K562 (cell line): ENCODE measurements around the gene ST3GAL3. TPM values are rescaled to one million over a fixed set of nuclear protein-coding genes. Genes with fewer than 3 reads are reported as not detected.

Experiments used
- CSDE1 ChIP-seq, 2 experiments: fragments of 450-650 bp; IDR thresholded peaks; 2 replicates each; pipeline ENCODE4 v1.6.1; 2016; ENCODE audit warnings: mild to moderate bottlenecking in 1 of 2
- ETS2 ChIP-seq: IDR thresholded peaks from 2 replicates; pipeline ENCODE4 v1.6.1; 2016; ENCODE audit warnings: borderline replicate concordance, missing genetic modification characterization, mild to moderate bottlenecking, moderate library complexity, missing compliant biosample characterization; ENCODE audit not compliant: poor library complexity, severe bottlenecking
- FOXJ2 ChIP-seq: fragments of 200-800 bp; sonication (Bioruptor generic); IDR thresholded peaks from 2 replicates; pipeline ENCODE4 v1.6.1; 2016; ENCODE audit warnings: missing genetic modification characterization, missing compliant biosample characterization
- HDAC3 ChIP-seq: fragments of 450-650 bp; IDR thresholded peaks from 2 replicates; pipeline ENCODE4 v1.6.1; 2018; ENCODE audit warnings: borderline replicate concordance, mild to moderate bottlenecking, moderate library complexity; ENCODE audit not compliant: partially characterized antibody
- HNRNPUL1 ChIP-seq: fragments of 200-400 bp; formaldehyde crosslinking; IDR thresholded peaks from 2 replicates; pipeline ENCODE4 v1.6.1; 2017; ENCODE audit warnings: low read length
- ILF3 ChIP-seq: fragments of 450-650 bp; IDR thresholded peaks from 2 replicates; pipeline ENCODE4 v1.6.1; 2018; ENCODE audit warnings: antibody characterized with exemption, mild to moderate bottlenecking, moderate library complexity, borderline replicate concordance
- LEF1 ChIP-seq: fragments of 450-650 bp; IDR thresholded peaks from 2 replicates; pipeline ENCODE4 v1.6.1; 2016; ENCODE audit warnings: mild to moderate bottlenecking
- MAZ ChIP-seq, 2 experiments: fragments of 450-650 bp in 1 of 2; sonication (generic) in 1 of 2; formaldehyde crosslinking; IDR thresholded peaks in 1 of 2; conservative IDR thresholded peaks in 1 of 2; 2 replicates each; pipeline versions ENCODE4 v1.4.0 to v1.5.0; 2020; ENCODE audit warnings: mild to moderate bottlenecking in 1 of 2, missing genetic modification reagents in 1 of 2
- NFXL1 ChIP-seq: fragments of 450-650 bp; formaldehyde crosslinking; IDR thresholded peaks from 2 replicates; pipeline ENCODE4 v1.4.0; 2021; ENCODE audit warnings: mild to moderate bottlenecking
- PRDM10 ChIP-seq: fragments of 450-650 bp; IDR thresholded peaks from 2 replicates; pipeline ENCODE4 v1.6.1; 2018; ENCODE audit not compliant: partially characterized antibody
- PRPF4 ChIP-seq: fragments of 200-400 bp; formaldehyde crosslinking; IDR thresholded peaks from one replicate; pipeline ENCODE4 v1.6.1; 2017; ENCODE audit warnings: low read length, low read depth, mild to moderate bottlenecking; ENCODE audit not compliant: insufficient read depth, poor library complexity, severe bottlenecking
- SETDB1 ChIP-seq: IDR thresholded peaks from one replicate; pipeline ENCODE4 v1.6.1; 2012; ENCODE audit warnings: low read length, control low read depth, inconsistent platforms
- ZBTB1 ChIP-seq: sonication (generic); formaldehyde crosslinking; IDR thresholded peaks from 2 replicates; pipeline ENCODE4 v1.8.1; 2023; ENCODE audit warnings: missing genetic modification reagents, low read depth, mild to moderate bottlenecking, borderline replicate concordance
- ZFP30 ChIP-seq: fragments of 250-450 bp; sonication (Bioruptor Pico); IDR thresholded peaks from 2 replicates; pipeline ENCODE4 v1.8.0; 2022; ENCODE audit warnings: moderate library complexity, mild to moderate bottlenecking, inconsistent platforms, borderline replicate concordance
- ZNF140 ChIP-seq: fragments of 250-450 bp; sonication (Bioruptor Pico); IDR thresholded peaks from 2 replicates; pipeline ENCODE4 v1.8.0; 2021; ENCODE audit warnings: moderate library complexity, mild to moderate bottlenecking, inconsistent platforms
- ZNF384 ChIP-seq: IDR thresholded peaks from 2 replicates; pipeline ENCODE4 v1.6.1; 2012; ENCODE audit warnings: low read depth, low read length, improper control_type of control experiment
- ZNF785 ChIP-seq: fragments of 250-450 bp; sonication (Bioruptor Pico); IDR thresholded peaks from 2 replicates; pipeline ENCODE4 v1.4.0; 2020; ENCODE audit warnings: mild to moderate bottlenecking
- polyA plus RNA-seq, 8 experiments: library from polyadenylated mRNA; depleted of rRNA in 4 of 8; stranded (reverse) in 5 of 8; unstranded in 3 of 8; fragments of >200 nt; fragmentation: Nextera tagmentation in 2 of 8; fragmentation: Illumina TruSeq in 1 of 8; extraction: Ambion mirVana in 2 of 8; extraction: Trizol in 1 of 8; gene quantifications; 2 replicates each; pipeline versions ENCODE4 v1.2.1 to v1.2.3, GENCODE V29; 2011 to 2014; ENCODE audit warnings: inconsistent platforms in 1 of 8, missing spikeins in 1 of 8
- total RNA-seq, 7 experiments: library from RNA; depleted of rRNA in 6 of 7; stranded (reverse); fragments of >200 nt in 6 of 7; fragmentation: Illumina TruSeq in 2 of 7; extraction: Trizol in 2 of 7; gene quantifications; 2 replicates each; pipeline versions ENCODE4 v1.2.1 to v1.2.3, GENCODE V29; 2011 to 2021; ENCODE audit warnings: low replicate concordance in 1 of 7
- TF ChIP-seq, protein P1 (sequence below): sonication (generic); IDR thresholded peaks from 2 replicates; pipeline ENCODE4 v1.6.1; 2016
- TF ChIP-seq, protein P2 (sequence below): sonication (generic); formaldehyde crosslinking; IDR thresholded peaks from 2 replicates; pipeline ENCODE4 v1.8.1; 2023; ENCODE audit warnings: mild to moderate bottlenecking, missing genetic modification reagents
- TF ChIP-seq, protein P3 (sequence below): fragments of 450-650 bp; IDR thresholded peaks from 2 replicates; pipeline ENCODE4 v1.6.1; 2016; ENCODE audit warnings: missing biosample characterization, missing genetic modification characterization

ST3GAL3 gene
- total and polyA plus RNA-seq, 9 of the 15 experiments (the other 6 are each of a cell fraction or from before 2014, with no cell fraction given) = 1.2 to 18.9 (median 11.0) TPM

- TF ChIP-seq ZFP30 (no peak), PRDM10 (peak; percentile 27), ZBTB1 (CRISPR knock-in tag) (peak; percentile 10; the same call in 1 of the 2 replicates), MAZ (CRISPR knock-in tag; conservative IDR thresholded peaks at IDR 0.05 in 1 of 2, IDR thresholded peaks at IDR 0.05 in 1 of 2) (peak; percentile 96; a peak in 3 of 4 replicates), LEF1 (no peak), ZNF140 (no peak), SETDB1 (no peak), ZNF785 (CRISPR knock-in tag) (no peak), HNRNPUL1 (no peak), FOXJ2 (no peak; the same call in 1 of the 2 replicates), NFXL1 (CRISPR knock-in tag) (no peak), HDAC3 (no peak), PRPF4 (no peak), ILF3 (no peak), CSDE1 (IDR thresholded peaks at IDR 0.05) (no peak), ETS2 (no peak), ZNF384 (no peak)
- TF ChIP-seq, protein P1, sequence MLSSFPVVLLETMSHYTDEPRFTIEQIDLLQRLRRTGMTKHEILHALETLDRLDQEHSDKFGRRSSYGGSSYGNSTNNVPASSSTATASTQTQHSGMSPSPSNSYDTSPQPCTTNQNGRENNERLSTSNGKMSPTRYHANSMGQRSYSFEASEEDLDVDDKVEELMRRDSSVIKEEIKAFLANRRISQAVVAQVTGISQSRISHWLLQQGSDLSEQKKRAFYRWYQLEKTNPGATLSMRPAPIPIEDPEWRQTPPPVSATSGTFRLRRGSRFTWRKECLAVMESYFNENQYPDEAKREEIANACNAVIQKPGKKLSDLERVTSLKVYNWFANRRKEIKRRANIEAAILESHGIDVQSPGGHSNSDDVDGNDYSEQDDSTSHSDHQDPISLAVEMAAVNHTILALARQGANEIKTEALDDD = no peak
- TF ChIP-seq, protein P2, sequence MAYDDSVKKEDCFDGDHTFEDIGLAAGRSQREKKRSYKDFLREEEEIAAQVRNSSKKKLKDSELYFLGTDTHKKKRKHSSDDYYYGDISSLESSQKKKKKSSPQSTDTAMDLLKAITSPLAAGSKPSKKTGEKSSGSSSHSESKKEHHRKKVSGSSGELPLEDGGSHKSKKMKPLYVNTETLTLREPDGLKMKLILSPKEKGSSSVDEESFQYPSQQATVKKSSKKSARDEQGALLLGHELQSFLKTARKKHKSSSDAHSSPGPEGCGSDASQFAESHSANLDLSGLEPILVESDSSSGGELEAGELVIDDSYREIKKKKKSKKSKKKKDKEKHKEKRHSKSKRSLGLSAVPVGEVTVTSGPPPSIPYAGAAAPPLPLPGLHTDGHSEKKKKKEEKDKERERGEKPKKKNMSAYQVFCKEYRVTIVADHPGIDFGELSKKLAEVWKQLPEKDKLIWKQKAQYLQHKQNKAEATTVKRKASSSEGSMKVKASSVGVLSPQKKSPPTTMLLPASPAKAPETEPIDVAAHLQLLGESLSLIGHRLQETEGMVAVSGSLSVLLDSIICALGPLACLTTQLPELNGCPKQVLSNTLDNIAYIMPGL (CRISPR knock-in tag) = peak; percentile 82; the same call in 1 of the 2 replicates
- TF ChIP-seq, protein P3, sequence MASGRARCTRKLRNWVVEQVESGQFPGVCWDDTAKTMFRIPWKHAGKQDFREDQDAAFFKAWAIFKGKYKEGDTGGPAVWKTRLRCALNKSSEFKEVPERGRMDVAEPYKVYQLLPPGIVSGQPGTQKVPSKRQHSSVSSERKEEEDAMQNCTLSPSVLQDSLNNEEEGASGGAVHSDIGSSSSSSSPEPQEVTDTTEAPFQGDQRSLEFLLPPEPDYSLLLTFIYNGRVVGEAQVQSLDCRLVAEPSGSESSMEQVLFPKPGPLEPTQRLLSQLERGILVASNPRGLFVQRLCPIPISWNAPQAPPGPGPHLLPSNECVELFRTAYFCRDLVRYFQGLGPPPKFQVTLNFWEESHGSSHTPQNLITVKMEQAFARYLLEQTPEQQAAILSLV (tag) = no peak
These were observed 239.1 kb downstream of the ST3GAL3 start, which contains the start of gene IPO13 (continued) for GRCh38 chr1:43946236-43947060.
